Activated CD8-positive, alpha-beta memory T cell treated with anti-CD3 and anti-CD28 coated beads for 1 hour (primary cell): ENCODE results near the gene SERPINA10.
"Not testable (repeated sequence)": the region's sequence is repeated elsewhere in the genome, so short reads cannot be mapped to it uniquely, and the experiment has no call there.

Experiments used
- DNase-seq, 2 donors: peaks; one replicate each; pipeline ENCODE4 v3.0.0-alpha.2; 2020; ENCODE audit warnings: low read depth in 1 of 2; ENCODE audit errors: extremely low read depth in 1 of 2

SERPINA10 gene

DNA sequence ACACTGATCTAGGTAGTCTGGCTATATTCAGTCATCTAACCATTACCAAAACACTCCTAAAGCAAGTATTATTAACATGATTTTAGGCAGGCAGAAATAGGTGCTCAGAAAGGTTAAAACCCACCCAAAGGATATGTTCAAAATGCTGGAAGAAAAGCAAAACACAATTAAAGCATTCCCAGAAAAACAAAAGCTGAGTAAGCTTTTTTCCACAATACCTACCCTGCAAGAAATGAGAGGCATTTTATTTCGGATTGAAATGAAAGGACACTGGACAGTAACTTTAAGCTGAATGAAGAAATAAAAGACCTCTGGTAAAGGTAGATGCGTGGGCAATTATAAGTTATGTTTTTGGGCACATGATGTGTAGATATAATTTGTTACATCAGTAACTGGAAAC lies 21.8 kb upstream of the SERPINA10 start:
- DNase-seq: no peak

- DNase-seq: no peak
Measured at GRCh38 chr14:94313991-94314655, 21.1 kb upstream of the SERPINA10 start.

GRCh38 chr14:94312481-94313246 lies 19.6 kb upstream of the SERPINA10 start:
- DNase-seq: no peak

- DNase-seq: no peak
Measured at GRCh38 chr14:94310248-94310647, 17.2 kb upstream of the SERPINA10 start.

GRCh38 chr14:94309721-94310120 lies 16.7 kb upstream of the SERPINA10 start:
- no peak for DNase-seq

DNA sequence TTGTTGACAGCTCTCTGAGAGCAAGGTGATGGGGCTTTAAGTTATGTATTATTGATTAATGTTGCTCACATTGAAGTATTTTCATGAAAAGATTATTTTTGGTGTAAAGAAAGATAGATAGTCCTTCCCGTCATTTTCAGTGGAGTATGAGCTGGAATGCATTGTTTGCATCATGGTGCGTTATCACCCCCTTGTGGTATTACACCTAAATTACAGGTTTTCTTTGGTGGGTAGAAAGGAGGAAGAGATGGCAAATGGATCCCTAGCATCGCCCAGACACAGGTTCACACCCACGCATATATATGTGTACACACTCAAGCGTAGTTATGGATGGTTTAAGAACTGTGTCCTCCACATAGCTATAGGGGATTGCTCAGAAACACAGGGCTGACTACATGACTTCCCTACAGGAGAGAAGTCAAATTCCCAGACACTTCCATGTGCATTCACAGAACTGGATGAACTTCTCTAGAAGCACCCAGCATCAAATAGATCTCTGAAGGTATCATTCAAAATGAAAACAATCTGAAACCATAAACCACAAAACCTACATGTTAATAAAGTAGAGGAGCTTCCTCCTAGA lies 14.4 kb upstream of the SERPINA10 start:
- no peak for DNase-seq

GRCh38 chr14:94306047-94306978 lies 13.2 kb upstream of the SERPINA10 start:
- no peak for DNase-seq

GRCh38 chr14:94305620-94306019 lies 12.6 kb upstream of the SERPINA10 start:
- no peak for DNase-seq

- DNase-seq: no peak
Measured at GRCh38 chr14:94304243-94304642, 11.2 kb upstream of the SERPINA10 start.

GRCh38 chr14:94303111-94303510 lies 10.0 kb upstream of the SERPINA10 start:
- DNase-seq: no peak

GRCh38 chr14:94298130-94298529 lies 5.1 kb upstream of the SERPINA10 start:
- no peak for DNase-seq

- DNase-seq: not testable (repeated sequence)
Measured at GRCh38 chr14:94296181-94296545, 3.1 kb upstream of the SERPINA10 start.

DNA sequence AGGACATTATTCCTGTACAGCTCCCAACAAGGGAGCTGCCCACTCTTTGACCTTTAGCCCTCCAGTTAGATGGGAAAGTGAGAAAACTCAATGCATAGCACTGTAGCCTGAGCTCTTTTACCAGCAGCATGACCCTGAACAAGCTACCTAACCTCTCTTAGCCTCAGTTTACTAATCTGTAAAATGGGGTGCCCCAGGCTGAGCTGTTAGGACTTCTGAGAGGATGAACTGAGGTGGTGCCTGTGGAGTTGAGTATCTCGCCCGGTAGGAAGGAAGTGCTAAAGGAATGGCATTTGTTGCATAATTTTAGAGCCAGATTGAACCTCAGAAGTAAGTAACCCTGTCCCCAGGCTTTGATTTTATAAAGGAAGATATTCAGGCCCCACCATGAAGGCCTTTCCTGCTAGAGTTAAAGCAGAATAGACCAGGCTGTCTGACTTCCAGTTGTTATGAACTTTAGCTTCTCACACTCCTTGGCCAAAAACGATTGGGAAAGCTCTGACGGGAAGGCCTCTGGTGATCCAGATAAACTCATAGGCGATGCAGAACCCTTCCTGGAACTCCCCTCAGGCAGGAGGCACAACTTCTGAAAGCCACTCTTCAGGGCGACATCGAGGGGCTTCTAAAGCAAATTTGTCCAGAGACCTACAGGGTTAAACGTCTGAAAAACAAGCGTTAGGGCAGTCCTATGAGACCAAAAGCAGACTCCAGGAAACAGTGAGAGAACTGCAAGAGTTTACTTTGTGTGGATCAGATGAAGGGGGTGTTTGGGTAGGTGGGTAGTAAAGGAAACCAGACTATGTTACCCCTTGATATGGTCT lies 2.5 kb upstream of the SERPINA10 start:
- no peak for DNase-seq

- DNase-seq: no peak
Measured at GRCh38 chr14:94293578-94293924, 483 bp upstream of the SERPINA10 start.

- DNase-seq: no peak
Measured at GRCh38 chr14:94292526-94292871, 569 bp downstream of the SERPINA10 start.

DNA sequence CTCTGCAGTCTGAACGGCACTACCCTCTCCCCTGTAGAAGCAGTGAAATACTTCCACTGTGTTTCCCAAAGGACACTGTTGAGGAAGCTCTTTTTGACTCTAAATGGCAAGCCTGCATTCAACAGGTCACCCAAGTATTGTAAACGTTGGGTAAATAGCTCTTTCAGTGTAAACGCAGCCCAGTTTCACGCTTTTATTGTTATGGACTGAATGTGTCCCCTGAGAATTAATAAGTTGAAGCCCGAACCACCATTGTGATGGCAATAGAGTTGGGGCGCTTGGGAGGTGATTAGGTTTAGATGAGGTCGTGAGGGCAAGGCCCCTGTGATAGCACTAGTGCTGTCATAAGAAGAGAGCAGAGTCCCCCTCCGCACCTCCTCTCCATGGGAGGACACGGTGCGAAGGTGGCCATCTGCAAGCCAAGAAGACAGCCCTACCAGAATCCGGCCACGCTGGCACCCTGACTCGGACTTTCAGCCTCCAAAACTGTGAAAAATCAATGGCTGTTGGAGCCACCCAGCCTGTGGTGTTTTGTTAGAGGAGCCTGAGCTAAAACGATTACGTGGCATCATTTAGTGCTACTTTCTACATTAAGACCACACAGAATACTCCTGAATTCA lies 1.1 kb downstream of the SERPINA10 start:
- DNase-seq: no peak

- no peak for DNase-seq
Measured at GRCh38 chr14:94291159-94291905, 1.7 kb downstream of the SERPINA10 start.

DNA sequence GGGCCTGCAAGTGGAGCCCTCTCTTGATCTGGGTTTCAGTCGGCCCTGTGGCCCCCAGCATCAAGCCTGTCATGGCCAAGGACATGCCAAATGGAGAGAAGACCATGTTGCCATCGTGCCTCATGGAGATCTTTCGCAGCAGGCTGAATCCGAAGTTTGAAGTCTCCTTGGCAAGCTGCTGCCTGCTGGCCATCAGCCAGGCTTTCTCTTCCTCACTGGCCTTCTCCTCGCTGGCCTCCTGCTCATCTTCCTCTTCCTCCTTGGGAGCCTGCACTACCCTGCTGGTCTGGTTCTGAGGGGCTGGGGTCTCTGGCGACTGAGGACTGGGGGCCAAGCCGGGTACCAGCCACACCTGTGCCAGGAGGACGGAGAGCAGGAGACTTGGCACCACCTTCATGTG lies 2.9 kb downstream of the SERPINA10 start:
- DNase-seq: no peak
